SH-SY5Y (cell line): ENCODE data around the gene ANKRD49.

Source experiments
- GATA2 ChIP-seq: IDR thresholded peaks from 2 replicates; pipeline ENCODE4 v1.6.1; 2011; ENCODE audit warnings: mild to moderate bottlenecking, low read depth, low read length
- GATA3 ChIP-seq: IDR thresholded peaks from 2 replicates; pipeline ENCODE4 v1.6.1; 2011; ENCODE audit warnings: low read depth, mild to moderate bottlenecking, low read length, moderate library complexity

- TF ChIP-seq GATA2 (no peak), GATA3 (no peak)
Observed at GRCh38 chr11:94524341-94524740, 30.6 kb downstream of the ANKRD49 start.
